Measurements from ENCODE around the gene NCBP3.

NCBP3 gene

GRCh38 chr17:3801347-3801746 is 44.7 kb downstream of the NCBP3 start:
- Histone ChIP-seq H3K4me3 (ENCODE audit: low read depth, low read length) (no peak overlapping the region), H3K27me3 (ENCODE audit: control insufficient read depth, insufficient read depth, low read length) (no peaks in the 10 kb centered on the region), H2AFZ (no peak overlapping the region), H3K36me3 (ENCODE audit: control insufficient read depth, insufficient read depth, low read length) (no peaks in the 10 kb centered on the region), H3K4me2 (ENCODE audit: low read length) (no peak overlapping the region), H3K79me2 (no peaks in the 10 kb centered on the region), H3K9ac (no peak overlapping the region), H3K27ac (no peak overlapping the region), H3K4me1 (peaks cover 3% of the 10 kb centered on the region), H3K9me3 (ENCODE audit: control insufficient read depth, low read length) (no peaks in the 10 kb centered on the region)
- TF ChIP-seq CTCF (IDR thresholded peaks at IDR 0.05) = no peak

- no peaks in the 10 kb centered on the region for H3K36me3 ChIP-seq (ENCODE audit: control insufficient read depth, insufficient read depth, low read length)
- H3K9me3 ChIP-seq (ENCODE audit: control insufficient read depth, low read length) = no peaks in the 10 kb centered on the region
- H3K4me3 ChIP-seq (ENCODE audit: low read depth, low read length) = no peak within 1 kb of the TSS
- no peak within 1 kb of the TSS for H3K4me2 ChIP-seq (ENCODE audit: low read length)
- H3K79me2 ChIP-seq = no peaks in the 10 kb centered on the region
- TF ChIP-seq CTCF (IDR thresholded peaks at IDR 0.05) = no peak
- H2AFZ ChIP-seq = no peak within 1 kb of the TSS
- no peak within 1 kb of the TSS for H3K9ac ChIP-seq
- no peaks in the 10 kb centered on the region for H3K27me3 ChIP-seq (ENCODE audit: control insufficient read depth, insufficient read depth, low read length)
- H3K27ac ChIP-seq = no peak within 1 kb of the TSS
- H3K4me1 ChIP-seq = peaks cover 3% of the 10 kb centered on the region
Observed at GRCh38 chr17:3800362-3801271, 45.4 kb downstream of the NCBP3 start, which contains the start of gene ITGAE. TSS of gene ITGAE (minus strand) at chr17:3801188. CDS start at chr17:3801144, 44 bp downstream.

- Histone ChIP-seq H3K79me2 (no peaks in the 10 kb centered on the region), H3K4me3 (ENCODE audit: low read depth, low read length) (no peak overlapping the region), H3K4me1 (no peaks in the 10 kb centered on the region), H3K27ac (no peak overlapping the region), H3K27me3 (ENCODE audit: control insufficient read depth, insufficient read depth, low read length) (no peaks in the 10 kb centered on the region), H3K4me2 (ENCODE audit: low read length) (no peak overlapping the region), H3K9me3 (ENCODE audit: control insufficient read depth, low read length) (no peaks in the 10 kb centered on the region), H3K9ac (no peak overlapping the region), H3K36me3 (ENCODE audit: control insufficient read depth, insufficient read depth, low read length) (no peaks in the 10 kb centered on the region), H2AFZ (no peak overlapping the region)
- no peak for TF ChIP-seq CTCF (IDR thresholded peaks at IDR 0.05)
Observed at GRCh38 chr17:3799181-3799945, 46.7 kb downstream of the NCBP3 start.

GRCh38 chr17:3798273-3799180 is 47.5 kb downstream of the NCBP3 start:
- H3K9me3 ChIP-seq (ENCODE audit: control insufficient read depth, low read length) = no peaks in the 10 kb centered on the region
- H3K79me2 ChIP-seq = no peaks in the 10 kb centered on the region
- TF ChIP-seq CTCF (IDR thresholded peaks at IDR 0.05) = no peak
- H3K27ac ChIP-seq = no peak overlapping the region
- H3K9ac ChIP-seq = no peak overlapping the region
- peak overlapping the region; percentile 20 for H2AFZ ChIP-seq
- no peak overlapping the region for H3K4me2 ChIP-seq (ENCODE audit: low read length)
- H3K36me3 ChIP-seq (ENCODE audit: control insufficient read depth, insufficient read depth, low read length) = no peaks in the 10 kb centered on the region
- no peaks in the 10 kb centered on the region for H3K4me1 ChIP-seq
- H3K27me3 ChIP-seq (ENCODE audit: control insufficient read depth, insufficient read depth, low read length) = no peaks in the 10 kb centered on the region
- no peak overlapping the region for H3K4me3 ChIP-seq (ENCODE audit: low read depth, low read length)
